ENCODE results near the gene OOSP1.

Gene OOSP1

DNA sequence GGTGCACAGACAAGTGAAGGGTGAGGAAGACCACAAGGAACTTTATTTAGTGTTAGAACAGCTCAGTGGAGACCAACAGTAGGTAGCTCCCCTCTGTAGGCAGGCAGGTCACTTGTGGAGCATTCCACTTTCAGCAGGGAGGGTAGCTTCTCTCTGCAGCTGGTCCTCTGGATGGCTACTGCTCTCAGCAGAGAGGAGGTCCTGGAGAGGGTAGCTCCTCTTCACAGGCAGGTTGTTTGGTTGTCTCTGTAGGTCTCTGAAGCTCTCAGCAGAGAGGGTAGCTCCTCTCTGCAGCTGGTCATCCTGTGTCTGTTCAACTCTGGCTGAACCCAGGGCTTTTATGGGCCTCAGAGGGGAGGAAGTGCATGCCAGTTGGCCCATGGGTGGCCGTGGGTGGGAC lies 6.5 kb upstream of the OOSP1 start:
- no peaks in the 10 kb centered on the region for H3K27me3 ChIP-seq (ENCODE audit: control insufficient read depth, insufficient read depth, low read length)
- H3K4me1 ChIP-seq (ENCODE audit: control insufficient read depth, low read depth, low read length) = no peaks in the 10 kb centered on the region
- H3K36me3 ChIP-seq (ENCODE audit: control insufficient read depth, low read depth, low read length) = no peaks in the 10 kb centered on the region
- no peak overlapping the region for H3K27ac ChIP-seq (ENCODE audit: low read length)
- H3K9me3 ChIP-seq (ENCODE audit: control insufficient read depth, low read depth, low read length) = peaks cover 14% of the 10 kb centered on the region
- no peak overlapping the region for H3K4me3 ChIP-seq (ENCODE audit: low read length)
- H3K9ac ChIP-seq (ENCODE audit: low read length) = no peak overlapping the region

DNA sequence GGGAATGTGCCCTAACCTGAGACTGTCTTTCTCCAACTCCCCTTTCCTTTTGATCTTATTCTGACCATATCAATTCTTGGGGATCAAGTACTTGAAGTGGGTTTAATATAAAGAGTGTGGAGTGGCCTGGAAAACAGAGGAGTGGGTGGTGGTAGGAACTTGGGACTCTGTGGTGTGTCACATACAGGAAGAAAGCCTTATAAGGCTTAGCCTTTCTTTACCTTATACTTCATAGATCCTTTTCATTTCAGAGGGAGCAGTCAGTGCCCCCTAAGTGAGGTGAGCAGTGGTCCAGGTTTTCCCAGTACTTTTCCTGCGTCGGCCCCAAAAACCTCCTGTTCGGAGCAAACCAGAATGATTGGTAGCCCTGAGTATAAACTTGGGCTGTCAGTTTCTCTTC lies 486 bp downstream of the OOSP1 start:
- Histone ChIP-seq H3K36me3 (ENCODE audit: control insufficient read depth, low read depth, low read length) (no peaks in the 10 kb centered on the region), H3K4me3 (ENCODE audit: low read length) (no peak overlapping the region), H3K9ac (ENCODE audit: low read length) (no peak overlapping the region), H3K4me1 (ENCODE audit: control insufficient read depth, low read depth, low read length) (no peaks in the 10 kb centered on the region), H3K27ac (ENCODE audit: low read length) (no peak overlapping the region), H3K9me3 (ENCODE audit: control insufficient read depth, low read depth, low read length) (peaks cover 1% of the 10 kb centered on the region), H3K27me3 (ENCODE audit: control insufficient read depth, insufficient read depth, low read length) (no peaks in the 10 kb centered on the region)

DNA sequence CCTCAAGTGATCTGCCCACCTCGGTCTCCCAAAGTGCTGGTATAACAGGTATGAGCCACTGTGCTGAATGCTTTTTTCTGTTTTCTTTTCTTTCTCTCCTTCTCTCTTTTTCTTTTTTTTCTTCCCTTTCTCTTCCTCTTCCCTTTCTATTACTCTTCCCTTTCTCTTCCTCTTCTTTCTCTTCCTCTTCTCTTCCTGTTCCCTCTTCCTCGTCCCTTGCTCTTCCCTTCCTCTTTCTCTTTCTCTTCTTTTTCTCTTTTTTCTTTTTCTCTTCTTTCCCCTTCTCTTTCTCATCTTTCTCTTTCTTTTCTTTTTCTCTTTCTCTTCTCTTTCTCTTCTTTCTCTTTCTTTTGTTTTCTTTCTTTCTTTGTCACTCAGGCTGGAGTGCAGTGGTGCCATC lies 1.2 kb downstream of the OOSP1 start:
- H3K36me3 ChIP-seq (ENCODE audit: control insufficient read depth, low read depth, low read length) = no peaks in the 10 kb centered on the region
- peaks cover 7% of the 10 kb centered on the region for H3K9me3 ChIP-seq (ENCODE audit: control insufficient read depth, low read depth, low read length)
- no peak overlapping the region for H3K27ac ChIP-seq (ENCODE audit: low read length)
- no peak overlapping the region for H3K9ac ChIP-seq (ENCODE audit: low read length)
- no peak overlapping the region for H3K4me3 ChIP-seq (ENCODE audit: low read length)
- no peaks in the 10 kb centered on the region for H3K4me1 ChIP-seq (ENCODE audit: control insufficient read depth, low read depth, low read length)
- H3K27me3 ChIP-seq (ENCODE audit: control insufficient read depth, insufficient read depth, low read length) = no peaks in the 10 kb centered on the region

DNA sequence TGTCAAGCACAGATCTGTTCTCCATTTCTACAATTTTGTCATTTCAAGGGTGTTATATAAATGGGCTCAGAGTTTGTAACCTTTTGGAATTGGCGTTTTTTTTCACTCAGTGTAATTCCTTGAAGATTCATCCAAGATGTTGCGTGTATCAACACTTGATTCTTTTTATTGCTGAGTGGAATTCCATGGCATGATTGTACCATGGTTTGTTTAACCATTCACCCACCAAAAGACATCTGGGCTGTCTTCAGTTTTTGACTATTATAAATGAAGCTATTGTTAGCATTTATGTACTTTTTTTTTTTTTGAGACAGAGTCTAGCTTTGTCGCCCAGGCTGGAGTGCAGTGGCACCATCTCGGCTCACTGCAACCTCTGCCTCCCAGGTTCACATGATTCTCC lies 2.9 kb downstream of the OOSP1 start:
- no peak overlapping the region for H3K27ac ChIP-seq (ENCODE audit: low read length)
- H3K27me3 ChIP-seq (ENCODE audit: control insufficient read depth, insufficient read depth, low read length) = no peaks in the 10 kb centered on the region

DNA sequence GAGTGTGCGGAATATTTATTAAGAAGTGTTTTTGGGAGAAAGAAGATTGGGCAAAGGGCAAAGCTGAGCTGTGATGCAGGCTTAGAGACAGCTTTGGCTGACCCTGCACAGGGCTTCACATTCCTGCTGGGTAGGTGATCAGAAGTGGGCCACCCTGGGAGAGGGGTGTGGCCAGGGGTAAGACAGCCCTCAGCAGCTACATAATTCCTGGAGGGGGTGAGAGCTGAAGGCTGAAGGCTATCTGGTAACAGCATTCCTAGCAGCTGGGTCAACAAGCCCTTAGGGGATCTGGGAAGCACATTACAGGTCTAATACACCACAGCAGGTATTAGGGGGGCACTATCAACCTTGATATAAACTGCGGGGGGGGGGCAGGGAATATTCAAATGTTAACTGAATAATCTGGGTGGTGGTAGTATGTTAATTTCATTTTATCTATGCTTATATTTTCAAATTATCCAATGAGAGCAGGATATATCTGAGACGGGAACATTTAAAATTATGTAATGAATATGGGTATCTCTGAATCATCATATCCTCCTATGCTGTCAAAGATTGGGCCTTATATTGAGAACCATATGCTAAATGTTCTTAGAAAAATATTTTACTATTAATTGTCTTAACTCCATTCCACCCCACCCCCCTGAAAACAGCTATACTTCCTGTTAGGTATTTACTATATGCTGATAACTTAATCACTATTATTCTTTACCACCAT lies 5.9 kb downstream of the OOSP1 start:
- H3K4me1 ChIP-seq (ENCODE audit: control insufficient read depth, low read depth, low read length) = no peaks in the 10 kb centered on the region
- H3K27me3 ChIP-seq (ENCODE audit: control insufficient read depth, insufficient read depth, low read length) = no peaks in the 10 kb centered on the region
- no peaks in the 10 kb centered on the region for H3K36me3 ChIP-seq (ENCODE audit: control insufficient read depth, low read depth, low read length)
- H3K27ac ChIP-seq (ENCODE audit: low read length) = no peak overlapping the region
- peaks cover 7% of the 10 kb centered on the region for H3K9me3 ChIP-seq (ENCODE audit: control insufficient read depth, low read depth, low read length)
- no peak overlapping the region for H3K9ac ChIP-seq (ENCODE audit: low read length)
- no peak overlapping the region for H3K4me3 ChIP-seq (ENCODE audit: low read length)

More for the DNA sequence above, 2.9 kb downstream of the OOSP1 start:
- no peak overlapping the region for H3K9ac ChIP-seq (ENCODE audit: low read length)
- H3K4me1 ChIP-seq (ENCODE audit: control insufficient read depth, low read depth, low read length) = no peaks in the 10 kb centered on the region
- H3K36me3 ChIP-seq (ENCODE audit: control insufficient read depth, low read depth, low read length) = no peaks in the 10 kb centered on the region
- no peak overlapping the region for H3K4me3 ChIP-seq (ENCODE audit: low read length)
- peaks cover 7% of the 10 kb centered on the region for H3K9me3 ChIP-seq (ENCODE audit: control insufficient read depth, low read depth, low read length)

DNA sequence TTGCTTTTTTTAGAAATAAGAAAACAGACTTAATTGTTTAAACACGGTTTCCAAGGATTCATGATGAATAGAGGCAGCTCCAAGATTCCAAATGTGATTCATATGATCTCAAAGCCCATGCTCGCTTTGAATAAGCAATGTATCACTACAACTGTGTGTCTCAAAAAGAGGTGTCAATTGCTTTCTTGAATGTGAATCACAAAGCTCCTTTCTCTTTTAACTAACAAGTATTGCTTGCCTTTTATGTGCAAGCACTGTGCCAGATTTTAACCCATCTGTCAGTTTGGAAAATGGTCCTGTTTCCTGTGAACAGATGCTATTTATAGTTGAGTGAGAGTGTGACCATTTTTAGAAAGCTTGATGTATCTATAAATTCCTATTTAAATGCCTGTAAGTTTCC lies 6.5 kb downstream of the OOSP1 start:
- Histone ChIP-seq H3K36me3 (ENCODE audit: control insufficient read depth, low read depth, low read length) (no peaks in the 10 kb centered on the region), H3K4me3 (ENCODE audit: low read length) (no peak overlapping the region), H3K27me3 (ENCODE audit: control insufficient read depth, insufficient read depth, low read length) (no peaks in the 10 kb centered on the region), H3K4me1 (ENCODE audit: control insufficient read depth, low read depth, low read length) (no peaks in the 10 kb centered on the region), H3K9me3 (ENCODE audit: control insufficient read depth, low read depth, low read length) (peaks cover 7% of the 10 kb centered on the region), H3K9ac (ENCODE audit: low read length) (no peak overlapping the region), H3K27ac (ENCODE audit: low read length) (no peak overlapping the region)

DNA sequence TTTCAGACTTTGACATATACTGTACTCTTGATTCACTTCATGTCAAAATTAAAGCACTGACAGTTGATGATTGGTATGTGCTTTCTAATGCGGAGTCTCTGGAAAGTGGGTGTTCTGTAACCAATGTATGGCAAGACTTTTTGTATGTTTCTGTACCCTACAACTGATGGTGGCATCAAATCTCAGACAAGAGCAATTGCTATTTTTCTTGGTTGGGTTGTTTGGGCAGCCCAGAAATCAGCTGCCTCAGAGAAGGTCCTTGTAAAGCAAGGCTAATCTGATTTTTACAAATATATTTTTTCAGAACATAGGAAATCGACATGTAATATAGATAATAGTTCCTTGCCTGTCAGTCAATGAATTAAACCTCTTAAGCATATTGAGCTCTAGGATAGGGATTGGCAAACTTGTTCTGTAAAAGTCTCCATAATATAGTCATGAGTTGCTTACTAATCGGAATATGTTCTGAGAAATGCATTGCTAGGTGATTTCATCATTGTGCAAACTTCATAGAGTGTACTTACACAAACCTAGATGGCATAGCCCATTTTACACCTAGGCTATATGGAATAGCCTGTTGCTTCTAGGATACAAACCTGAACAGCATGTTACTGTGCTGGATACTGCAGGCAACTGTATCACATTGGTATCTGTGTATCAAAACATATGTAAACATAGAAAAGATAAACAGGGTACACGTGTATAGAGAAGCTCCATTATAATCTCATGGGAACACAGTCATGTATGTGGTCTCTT lies 15.4 kb downstream of the OOSP1 start:
- Histone ChIP-seq H3K4me3 (ENCODE audit: low read length) (no peak overlapping the region), H3K4me1 (ENCODE audit: control insufficient read depth, low read depth, low read length) (no peaks in the 10 kb centered on the region), H3K27ac (ENCODE audit: low read length) (no peak overlapping the region), H3K9ac (ENCODE audit: low read length) (no peak overlapping the region), H3K9me3 (ENCODE audit: control insufficient read depth, low read depth, low read length) (no peaks in the 10 kb centered on the region), H3K36me3 (ENCODE audit: control insufficient read depth, low read depth, low read length) (no peaks in the 10 kb centered on the region), H3K27me3 (ENCODE audit: control insufficient read depth, insufficient read depth, low read length) (no peaks in the 10 kb centered on the region)

DNA sequence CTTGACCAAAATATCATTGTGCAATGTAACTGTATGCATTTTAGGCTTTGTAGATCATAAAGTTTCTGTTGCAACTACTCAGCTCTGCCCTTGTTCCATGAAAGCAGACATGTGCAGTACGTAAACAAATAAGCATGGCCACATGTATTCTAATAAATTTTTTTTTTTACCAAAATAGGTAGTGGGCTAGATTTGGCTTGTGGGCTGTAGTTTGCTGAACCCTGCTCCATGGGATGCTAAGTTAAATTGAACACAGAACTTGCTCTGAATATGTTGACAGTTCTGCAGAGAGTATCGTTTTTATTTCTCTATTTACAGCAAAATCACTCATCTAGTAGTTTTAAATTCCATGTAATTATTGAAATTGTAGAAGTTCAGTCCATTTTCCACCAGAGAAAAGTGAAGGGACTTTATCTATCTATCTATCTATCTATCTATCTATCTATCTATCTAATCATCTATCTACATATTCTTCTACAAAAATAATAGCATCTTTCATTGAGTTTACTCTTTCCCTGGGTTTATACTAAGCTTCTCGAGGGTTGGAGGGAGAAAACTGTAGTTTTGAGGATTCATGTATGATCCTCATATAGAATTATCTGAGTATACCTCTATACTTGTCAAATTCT lies 16.1 kb downstream of the OOSP1 start:
- Histone ChIP-seq H3K27ac (ENCODE audit: low read length) (no peak overlapping the region), H3K9ac (ENCODE audit: low read length) (no peak overlapping the region), H3K4me3 (ENCODE audit: low read length) (no peak overlapping the region), H3K27me3 (ENCODE audit: control insufficient read depth, insufficient read depth, low read length) (no peaks in the 10 kb centered on the region), H3K9me3 (ENCODE audit: control insufficient read depth, low read depth, low read length) (no peaks in the 10 kb centered on the region), H3K4me1 (ENCODE audit: control insufficient read depth, low read depth, low read length) (no peaks in the 10 kb centered on the region), H3K36me3 (ENCODE audit: control insufficient read depth, low read depth, low read length) (no peaks in the 10 kb centered on the region)

DNA sequence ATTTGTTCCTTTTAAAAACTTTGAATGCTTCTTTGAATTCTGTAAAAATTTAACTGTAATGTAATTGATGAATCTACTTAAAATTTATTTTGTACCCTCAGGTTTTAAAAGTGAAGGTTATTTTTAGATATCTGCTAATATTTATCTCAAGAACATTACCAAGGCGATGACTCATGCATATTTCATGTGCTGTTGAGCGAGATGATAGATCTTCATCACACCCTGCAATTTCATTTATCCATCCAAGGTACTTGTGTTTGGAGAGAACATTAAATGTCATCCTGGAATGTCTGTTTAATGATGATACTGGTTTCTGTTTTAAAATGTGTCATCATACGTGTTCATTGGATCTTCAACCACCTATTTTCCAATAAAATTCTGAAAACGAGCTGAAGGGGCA lies 18.9 kb downstream of the OOSP1 start:
- Histone ChIP-seq H3K4me3 (ENCODE audit: low read length) (no peak overlapping the region), H3K4me1 (ENCODE audit: control insufficient read depth, low read depth, low read length) (no peaks in the 10 kb centered on the region), H3K36me3 (ENCODE audit: control insufficient read depth, low read depth, low read length) (no peaks in the 10 kb centered on the region), H3K9me3 (ENCODE audit: control insufficient read depth, low read depth, low read length) (no peaks in the 10 kb centered on the region), H3K9ac (ENCODE audit: low read length) (no peak overlapping the region), H3K27me3 (ENCODE audit: control insufficient read depth, insufficient read depth, low read length) (no peaks in the 10 kb centered on the region), H3K27ac (ENCODE audit: low read length) (no peak overlapping the region)

DNA sequence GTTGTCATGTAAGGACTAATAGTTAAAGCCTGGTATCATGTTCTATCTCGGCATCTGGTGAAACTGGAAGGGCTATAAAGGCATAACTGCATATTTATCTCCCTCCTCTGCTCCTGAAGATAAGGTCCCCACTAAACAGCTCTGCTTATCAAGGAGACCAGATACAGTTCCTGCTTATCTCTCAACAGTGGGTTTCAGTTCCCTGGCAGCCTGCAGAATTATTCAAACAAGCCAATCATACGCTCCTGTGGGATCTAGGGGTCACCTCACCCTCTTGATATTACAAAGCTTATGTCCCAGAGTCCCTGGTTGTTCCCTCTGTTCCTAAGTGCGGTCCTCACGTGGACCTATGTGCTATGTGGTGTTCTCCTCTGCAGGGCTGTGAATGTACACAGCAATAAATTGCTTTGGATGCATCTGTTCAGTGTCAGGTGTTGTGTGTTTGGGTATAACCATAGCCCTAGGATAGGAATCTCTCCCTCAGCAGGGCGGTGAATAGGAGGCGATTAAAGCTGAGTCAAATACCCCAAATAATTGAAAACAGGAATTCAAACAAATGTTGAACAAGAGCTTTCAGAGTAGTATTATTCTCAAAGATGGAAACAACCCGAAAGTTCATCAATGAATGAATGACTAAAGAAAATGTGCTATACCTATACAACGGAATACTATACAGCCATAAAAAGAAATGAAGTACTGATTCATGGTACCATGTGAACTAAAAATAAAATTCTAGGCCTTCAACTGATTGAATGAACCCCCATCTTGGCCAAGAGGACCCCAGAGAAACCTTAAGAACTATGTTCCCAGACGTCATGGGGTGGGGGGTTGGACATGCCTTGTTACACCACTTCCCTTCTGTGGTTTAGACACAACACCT lies 22.5 kb downstream of the OOSP1 start:
- no peaks in the 10 kb centered on the region for H3K9me3 ChIP-seq (ENCODE audit: control insufficient read depth, low read depth, low read length)
- H3K36me3 ChIP-seq (ENCODE audit: control insufficient read depth, low read depth, low read length) = no peaks in the 10 kb centered on the region
- H3K9ac ChIP-seq (ENCODE audit: low read length) = no peak overlapping the region
- peaks cover 13% of the 10 kb centered on the region for H3K4me1 ChIP-seq (ENCODE audit: control insufficient read depth, low read depth, low read length)
- no peaks in the 10 kb centered on the region for H3K27me3 ChIP-seq (ENCODE audit: control insufficient read depth, insufficient read depth, low read length)
- no peak overlapping the region for H3K27ac ChIP-seq (ENCODE audit: low read length)
- no peak overlapping the region for H3K4me3 ChIP-seq (ENCODE audit: low read length)

DNA sequence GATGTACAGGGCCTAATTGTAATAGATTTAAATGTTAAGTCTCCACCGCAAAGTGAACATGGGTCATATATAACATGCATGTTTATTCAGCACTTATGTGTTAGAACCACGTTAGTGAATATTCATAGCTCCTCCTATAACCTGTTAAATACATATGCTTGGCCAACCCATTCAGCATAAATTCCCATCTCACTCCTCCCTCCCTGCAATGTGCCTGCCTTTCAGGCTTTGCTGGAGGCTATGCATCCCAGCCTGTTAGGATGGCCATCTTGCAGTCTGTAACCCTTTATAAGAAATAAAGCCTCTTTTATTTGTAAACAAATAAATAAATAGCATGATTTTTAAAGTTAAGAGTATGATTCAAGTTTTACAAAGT lies 23.9 kb downstream of the OOSP1 start:
- Histone ChIP-seq H3K4me1 (ENCODE audit: control insufficient read depth, low read depth, low read length) (peaks cover 13% of the 10 kb centered on the region), H3K9me3 (ENCODE audit: control insufficient read depth, low read depth, low read length) (no peaks in the 10 kb centered on the region), H3K27me3 (ENCODE audit: control insufficient read depth, insufficient read depth, low read length) (no peaks in the 10 kb centered on the region), H3K4me3 (ENCODE audit: low read length) (no peak overlapping the region), H3K36me3 (ENCODE audit: control insufficient read depth, low read depth, low read length) (no peaks in the 10 kb centered on the region), H3K27ac (ENCODE audit: low read length) (no peak overlapping the region), H3K9ac (ENCODE audit: low read length) (no peak overlapping the region)
